HepG2 (cell line): ENCODE data around the gene GFPT2. TPM values are rescaled to one million over a fixed set of nuclear protein-coding genes. Genes with fewer than 3 reads are reported as not detected.

Experiments used
- ATAC-seq: fragments of 200-7000 bp; cut with Tn5 transposase; 3 replicates; pipeline ENCODE4 v1.9.1; 2020; ENCODE audit warnings: mild to moderate bottlenecking, moderate library complexity
- BruUV-seq: library from RNA; stranded (reverse); fragments of 400-500 nt; replicated peaks from 2 replicates; lab custom pipeline; 2021; lab: Mats Ljungman, UMichigan
- CTCF ChIA-PET: fragments of 300-600 bp; formaldehyde crosslinking; extraction: SDS; loops from one replicate; lab custom pipeline; 2021; ENCODE audit warnings: low total read pairs, inconsistent platforms, low intra/inter-chr PET ratio; lab: Yijun Ruan, JAX
- POLR2A ChIA-PET: fragments of 350-600 bp; sonication (Branson Sonifier 250); formaldehyde crosslinking; loops from one replicate; lab custom pipeline; 2020; ENCODE audit warnings: antibody characterized with exemption, inconsistent platforms; lab: Yijun Ruan, JAX
- DNase-seq: peaks from one replicate; pipeline ENCODE4 v3.0.0-alpha.2; 2015; ENCODE audit warnings: low spot score
- FAIRE-seq: peaks from 3 replicates; lab custom pipeline; 2011; peaks lifted over from hg19 to GRCh38; lab: Jason Lieb, UNC
- H2AFZ ChIP-seq: one replicate; pipeline ENCODE4 v1.6.1; 2011; ENCODE audit warnings: low read length, inconsistent platforms
- H3K27ac ChIP-seq: fragments of 300-600 bp; 3 replicates; pipeline ENCODE4 v1.8.0; 2011; ENCODE audit warnings: mixed run types, mild to moderate bottlenecking, mixed read lengths, low read length, inconsistent platforms; ENCODE audit not compliant: insufficient read depth; ENCODE audit errors: extremely low read length
- H3K27me3 ChIP-seq, 2 experiments: fragments of 200-600 bp in 1 of 2; 2 replicates in 1 of 2; 3 replicates in 1 of 2; pipeline versions ENCODE4 v1.6.0 to v1.8.0; 2011; ENCODE audit warnings: low read length in 2 of 2, mild to moderate bottlenecking in 2 of 2, moderate library complexity in 2 of 2, inconsistent platforms in 1 of 2; ENCODE audit not compliant: insufficient read depth in 2 of 2, control insufficient read depth in 1 of 2
- H3K36me3 ChIP-seq, 2 experiments: fragments of 200-600 bp in 1 of 2; replicated peaks in 1 of 2; 2 replicates in 1 of 2; 3 replicates in 1 of 2; pipeline versions ENCODE4 v1.5.1 to v1.8.0; 2011; ENCODE audit warnings: low read length in 2 of 2, inconsistent platforms in 1 of 2; ENCODE audit not compliant: insufficient read depth in 2 of 2, control insufficient read depth in 1 of 2
- H3K4me1 ChIP-seq: 2 replicates; pipeline ENCODE4 v1.5.1; 2012; ENCODE audit warnings: low read length, inconsistent platforms; ENCODE audit not compliant: insufficient read depth
- H3K4me2 ChIP-seq: 2 replicates; pipeline ENCODE4 v1.6.0; 2011; ENCODE audit warnings: low read depth, low read length, inconsistent platforms
- H3K4me3 ChIP-seq, 3 experiments: fragments of 200-600 bp in 1 of 3; sonication (generic), shearing (Covaris generic) in 1 of 3; replicated peaks in 1 of 3; 2 replicates each; pipeline ENCODE4 v1.5.1; 2011 to 2016; ENCODE audit warnings: low read length in 3 of 3, inconsistent platforms in 2 of 3, low read depth in 2 of 3, mild to moderate bottlenecking in 2 of 3, control low read depth in 1 of 3, mixed read lengths in 1 of 3; ENCODE audit not compliant: insufficient read depth in 1 of 3
- H3K79me2 ChIP-seq: one replicate; pipeline ENCODE4 v1.6.1; 2011; ENCODE audit warnings: low read length, inconsistent platforms; ENCODE audit not compliant: insufficient read depth
- H3K9ac ChIP-seq: 2 replicates; pipeline ENCODE4 v1.6.0; 2011; ENCODE audit warnings: mild to moderate bottlenecking, low read depth, low read length, inconsistent platforms; ENCODE audit not compliant: insufficient read depth
- H3K9me3 ChIP-seq: 2 replicates; pipeline ENCODE4 v1.5.1; 2012; ENCODE audit warnings: mild to moderate bottlenecking, low read length
- H4K20me1 ChIP-seq: 2 replicates; pipeline ENCODE4 v1.6.0; 2011; ENCODE audit warnings: inconsistent platforms, mild to moderate bottlenecking, low read length, moderate library complexity; ENCODE audit not compliant: insufficient read depth
- HNF4A ChIP-seq: sonication (generic); formaldehyde crosslinking; IDR thresholded peaks from 2 replicates; pipeline ENCODE4 v1.4.0; 2020; ENCODE audit warnings: missing genetic modification reagents
- HNRNPH1 ChIP-seq: fragments of 200-400 bp; formaldehyde crosslinking; optimal IDR thresholded peaks from 2 replicates; pipeline ENCODE3; 2017; ENCODE audit warnings: mild to moderate bottlenecking, low read depth, low read length
- POLR2AphosphoS5 ChIP-seq: IDR thresholded peaks from 2 replicates; pipeline ENCODE4 v1.6.1; 2012; ENCODE audit warnings: low read depth, low read length
- RELA ChIP-seq: sonication (generic); formaldehyde crosslinking; IDR thresholded peaks from 2 replicates; pipeline ENCODE4 v1.4.0; 2020; ENCODE audit warnings: missing genetic modification reagents
- SRY ChIP-seq: sonication (generic); formaldehyde crosslinking; IDR thresholded peaks from 2 replicates; pipeline ENCODE4 v1.8.0; 2022; ENCODE audit warnings: mild to moderate bottlenecking, missing genetic modification reagents
- ZBTB3 ChIP-seq: sonication (generic); formaldehyde crosslinking; IDR thresholded peaks from 2 replicates; pipeline ENCODE4 v1.4.0; 2020; ENCODE audit warnings: low read depth, mild to moderate bottlenecking, moderate library complexity, missing genetic modification reagents, borderline replicate concordance
- ZC3H13 ChIP-seq: sonication (generic); formaldehyde crosslinking; IDR thresholded peaks from 2 replicates; pipeline ENCODE4 v1.8.1; 2023; ENCODE audit warnings: mild to moderate bottlenecking, missing genetic modification reagents, moderate library complexity
- ZNF264 ChIP-seq: sonication (generic); formaldehyde crosslinking; IDR thresholded peaks from 2 replicates; pipeline ENCODE4 v1.4.0; 2020; ENCODE audit warnings: missing genetic modification reagents
- ZNF383 ChIP-seq: sonication (generic); formaldehyde crosslinking; IDR thresholded peaks from 2 replicates; pipeline ENCODE4 v1.4.0; 2020; ENCODE audit warnings: missing genetic modification reagents, mild to moderate bottlenecking, borderline replicate concordance
- ZNF709 ChIP-seq: sonication (generic); formaldehyde crosslinking; IDR thresholded peaks from 2 replicates; pipeline ENCODE4 v1.5.0; 2020; ENCODE audit warnings: mild to moderate bottlenecking, missing genetic modification reagents
- ZNF891 ChIP-seq: sonication (generic); formaldehyde crosslinking; IDR thresholded peaks from 2 replicates; pipeline ENCODE4 v1.5.0; 2020; ENCODE audit warnings: mild to moderate bottlenecking, missing genetic modification reagents
- ZZZ3 ChIP-seq: sonication (generic); formaldehyde crosslinking; IDR thresholded peaks from 2 replicates; pipeline ENCODE4 v1.4.0; 2020; ENCODE audit warnings: missing genetic modification reagents, mild to moderate bottlenecking, borderline replicate concordance
- WGBS: methylation state at CpG from one replicate; pipeline ENCODE4 v1.1.6; 2017; ENCODE audit warnings: low lambda C conversion rate; 5-methylcytosine and 5-hydroxymethylcytosine counted together
- in situ Hi-C: cut with HindIII; loops from 2 replicates; pipeline ENCODE4 v1.10.0; 2017; ENCODE audit warnings: low pct_unique_long_range_greater_than_20kb; ENCODE audit not compliant: extremely low pct_ligation_motif_present
- intact Hi-C: fragments of 100-400 bp; cut with micrococcal nuclease; formaldehyde crosslinking; loops from one replicate; pipeline ENCODE4 v1.10.0; 2022; ENCODE audit not compliant: unreplicated experiment
- polyA plus RNA-seq, 8 experiments: library from polyadenylated mRNA; depleted of rRNA in 3 of 8; stranded (reverse) in 7 of 8; unstranded in 1 of 8; fragments of >200 nt; fragmentation: Illumina TruSeq in 4 of 8; extraction: Trizol in 4 of 8; gene quantifications; 2 replicates each; pipeline versions ENCODE4 v1.2.1 to v1.2.3, GENCODE V29; 2011 to 2016; ENCODE audit warnings: low read depth in 4 of 8, missing spikeins in 1 of 8, mixed read lengths in 1 of 8; ENCODE audit not compliant: insufficient read depth in 1 of 8
- total RNA-seq, 5 experiments: library from RNA; depleted of rRNA; stranded (reverse); fragments of >200 nt; fragmentation: Illumina TruSeq; extraction: Trizol; gene quantifications; 2 replicates each; pipeline ENCODE4 v1.2.3, GENCODE V29; 2016; ENCODE audit warnings: low read depth in 1 of 5
- TF ChIP-seq, protein P1 (sequence below): sonication (generic); formaldehyde crosslinking; conservative IDR thresholded peaks from 2 replicates; pipeline ENCODE4 v1.4.0; 2020; ENCODE audit warnings: missing genetic modification reagents
- TF ChIP-seq, protein P2 (sequence below): sonication (generic); formaldehyde crosslinking; IDR thresholded peaks from 2 replicates; pipeline ENCODE4 v1.9.0; 2021; ENCODE audit warnings: missing genetic modification reagents, mild to moderate bottlenecking, borderline replicate concordance
- TF ChIP-seq, protein P3 (sequence below): sonication (generic); formaldehyde crosslinking; IDR thresholded peaks from 2 replicates; pipeline ENCODE4 v1.5.0; 2020; ENCODE audit warnings: mild to moderate bottlenecking, missing genetic modification reagents, borderline replicate concordance

The GFPT2 gene
- total and polyA plus RNA-seq, 2 of the 13 experiments (the other 11 are each of a cell fraction or from before 2014, with no cell fraction given), result 0.18 TPM

DNA sequence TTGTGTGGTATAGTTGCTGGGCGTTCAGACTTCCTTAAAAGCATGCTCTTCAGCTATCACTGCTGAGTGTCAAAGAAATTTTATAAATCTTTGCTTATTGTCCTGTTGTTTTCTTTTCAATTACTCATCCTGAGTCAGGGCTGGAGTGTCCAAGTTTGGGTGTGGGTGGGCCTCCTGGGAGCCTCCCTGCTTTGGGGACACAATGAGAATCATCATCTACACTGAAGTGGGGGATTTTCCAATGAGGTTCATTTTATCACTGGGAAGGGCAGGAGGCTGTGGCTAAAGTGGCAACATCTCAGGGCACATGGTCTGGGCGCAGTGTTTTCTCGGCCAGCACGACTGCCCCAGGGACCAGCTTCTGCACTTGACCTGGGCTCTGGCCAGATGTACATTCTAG is 19.5 kb downstream of the GFPT2 start:
- intact Hi-C loops (no loop called here), in situ Hi-C loops (no loop called here)
- no peak overlapping the region for H2AFZ ChIP-seq
- no peak overlapping the region for H3K9ac ChIP-seq
- TF ChIP-seq HNRNPH1, result no peak
- no peak for TF ChIP-seq SRY
- TF ChIP-seq, protein P1, sequence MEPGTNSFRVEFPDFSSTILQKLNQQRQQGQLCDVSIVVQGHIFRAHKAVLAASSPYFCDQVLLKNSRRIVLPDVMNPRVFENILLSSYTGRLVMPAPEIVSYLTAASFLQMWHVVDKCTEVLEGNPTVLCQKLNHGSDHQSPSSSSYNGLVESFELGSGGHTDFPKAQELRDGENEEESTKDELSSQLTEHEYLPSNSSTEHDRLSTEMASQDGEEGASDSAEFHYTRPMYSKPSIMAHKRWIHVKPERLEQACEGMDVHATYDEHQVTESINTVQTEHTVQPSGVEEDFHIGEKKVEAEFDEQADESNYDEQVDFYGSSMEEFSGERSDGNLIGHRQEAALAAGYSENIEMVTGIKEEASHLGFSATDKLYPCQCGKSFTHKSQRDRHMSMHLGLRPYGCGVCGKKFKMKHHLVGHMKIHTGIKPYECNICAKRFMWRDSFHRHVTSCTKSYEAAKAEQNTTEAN, result no peak
- TF ChIP-seq ZNF264 (CRISPR knock-in tag), result no peak
- TF ChIP-seq HNF4A (CRISPR knock-in tag), result no peak
- TF ChIP-seq ZNF383 (CRISPR knock-in tag), result no peak
- no peak for TF ChIP-seq RELA
- TF ChIP-seq ZNF709, result no peak
- TF ChIP-seq POLR2AphosphoS5, result no peak
- no peak for TF ChIP-seq ZNF891 (CRISPR knock-in tag)
- no peak for TF ChIP-seq ZC3H13
- TF ChIP-seq, protein P2, sequence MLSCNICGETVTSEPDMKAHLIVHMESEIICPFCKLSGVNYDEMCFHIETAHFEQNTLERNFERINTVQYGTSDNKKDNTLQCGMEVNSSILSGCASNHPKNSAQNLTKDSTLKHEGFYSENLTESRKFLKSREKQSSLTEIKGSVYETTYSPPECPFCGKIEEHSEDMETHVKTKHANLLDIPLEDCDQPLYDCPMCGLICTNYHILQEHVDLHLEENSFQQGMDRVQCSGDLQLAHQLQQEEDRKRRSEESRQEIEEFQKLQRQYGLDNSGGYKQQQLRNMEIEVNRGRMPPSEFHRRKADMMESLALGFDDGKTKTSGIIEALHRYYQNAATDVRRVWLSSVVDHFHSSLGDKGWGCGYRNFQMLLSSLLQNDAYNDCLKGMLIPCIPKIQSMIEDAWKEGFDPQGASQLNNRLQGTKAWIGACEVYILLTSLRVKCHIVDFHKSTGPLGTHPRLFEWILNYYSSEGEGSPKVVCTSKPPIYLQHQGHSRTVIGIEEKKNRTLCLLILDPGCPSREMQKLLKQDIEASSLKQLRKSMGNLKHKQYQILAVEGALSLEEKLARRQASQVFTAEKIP (CRISPR knock-in tag), result no peak
- TF ChIP-seq ZBTB3 (CRISPR knock-in tag), result no peak
- TF ChIP-seq, protein P3, sequence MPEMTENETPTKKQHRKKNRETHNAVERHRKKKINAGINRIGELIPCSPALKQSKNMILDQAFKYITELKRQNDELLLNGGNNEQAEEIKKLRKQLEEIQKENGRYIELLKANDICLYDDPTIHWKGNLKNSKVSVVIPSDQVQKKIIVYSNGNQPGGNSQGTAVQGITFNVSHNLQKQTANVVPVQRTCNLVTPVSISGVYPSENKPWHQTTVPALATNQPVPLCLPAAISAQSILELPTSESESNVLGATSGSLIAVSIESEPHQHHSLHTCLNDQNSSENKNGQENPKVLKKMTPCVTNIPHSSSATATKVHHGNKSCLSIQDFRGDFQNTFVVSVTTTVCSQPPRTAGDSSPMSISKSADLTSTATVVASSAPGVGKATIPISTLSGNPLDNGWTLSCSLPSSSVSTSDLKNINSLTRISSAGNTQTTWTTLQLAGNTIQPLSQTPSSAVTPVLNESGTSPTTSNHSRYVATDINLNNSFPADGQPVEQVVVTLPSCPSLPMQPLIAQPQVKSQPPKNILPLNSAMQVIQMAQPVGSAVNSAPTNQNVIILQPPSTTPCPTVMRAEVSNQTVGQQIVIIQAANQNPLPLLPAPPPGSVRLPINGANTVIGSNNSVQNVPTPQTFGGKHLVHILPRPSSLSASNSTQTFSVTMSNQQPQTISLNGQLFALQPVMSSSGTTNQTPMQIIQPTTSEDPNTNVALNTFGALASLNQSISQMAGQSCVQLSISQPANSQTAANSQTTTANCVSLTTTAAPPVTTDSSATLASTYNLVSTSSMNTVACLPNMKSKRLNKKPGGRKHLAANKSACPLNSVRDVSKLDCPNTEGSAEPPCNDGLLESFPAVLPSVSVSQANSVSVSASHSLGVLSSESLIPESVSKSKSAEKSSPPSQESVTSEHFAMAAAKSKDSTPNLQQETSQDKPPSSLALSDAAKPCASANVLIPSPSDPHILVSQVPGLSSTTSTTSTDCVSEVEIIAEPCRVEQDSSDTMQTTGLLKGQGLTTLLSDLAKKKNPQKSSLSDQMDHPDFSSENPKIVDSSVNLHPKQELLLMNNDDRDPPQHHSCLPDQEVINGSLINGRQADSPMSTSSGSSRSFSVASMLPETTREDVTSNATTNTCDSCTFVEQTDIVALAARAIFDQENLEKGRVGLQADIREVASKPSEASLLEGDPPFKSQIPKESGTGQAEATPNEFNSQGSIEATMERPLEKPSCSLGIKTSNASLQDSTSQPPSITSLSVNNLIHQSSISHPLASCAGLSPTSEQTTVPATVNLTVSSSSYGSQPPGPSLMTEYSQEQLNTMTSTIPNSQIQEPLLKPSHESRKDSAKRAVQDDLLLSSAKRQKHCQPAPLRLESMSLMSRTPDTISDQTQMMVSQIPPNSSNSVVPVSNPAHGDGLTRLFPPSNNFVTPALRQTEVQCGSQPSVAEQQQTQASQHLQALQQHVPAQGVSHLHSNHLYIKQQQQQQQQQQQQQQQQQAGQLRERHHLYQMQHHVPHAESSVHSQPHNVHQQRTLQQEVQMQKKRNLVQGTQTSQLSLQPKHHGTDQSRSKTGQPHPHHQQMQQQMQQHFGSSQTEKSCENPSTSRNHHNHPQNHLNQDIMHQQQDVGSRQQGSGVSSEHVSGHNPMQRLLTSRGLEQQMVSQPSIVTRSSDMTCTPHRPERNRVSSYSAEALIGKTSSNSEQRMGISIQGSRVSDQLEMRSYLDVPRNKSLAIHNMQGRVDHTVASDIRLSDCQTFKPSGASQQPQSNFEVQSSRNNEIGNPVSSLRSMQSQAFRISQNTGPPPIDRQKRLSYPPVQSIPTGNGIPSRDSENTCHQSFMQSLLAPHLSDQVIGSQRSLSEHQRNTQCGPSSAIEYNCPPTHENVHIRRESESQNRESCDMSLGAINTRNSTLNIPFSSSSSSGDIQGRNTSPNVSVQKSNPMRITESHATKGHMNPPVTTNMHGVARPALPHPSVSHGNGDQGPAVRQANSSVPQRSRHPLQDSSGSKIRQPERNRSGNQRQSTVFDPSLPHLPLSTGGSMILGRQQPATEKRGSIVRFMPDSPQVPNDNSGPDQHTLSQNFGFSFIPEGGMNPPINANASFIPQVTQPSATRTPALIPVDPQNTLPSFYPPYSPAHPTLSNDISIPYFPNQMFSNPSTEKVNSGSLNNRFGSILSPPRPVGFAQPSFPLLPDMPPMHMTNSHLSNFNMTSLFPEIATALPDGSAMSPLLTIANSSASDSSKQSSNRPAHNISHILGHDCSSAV (CRISPR knock-in tag), result no peak
- TF ChIP-seq ZZZ3 (CRISPR knock-in tag), result no peak
- 0 out of 2 replicates have a peak, but pooled peaks cover 8% of the 10 kb centered on the region for H3K4me1 ChIP-seq
- ChIA-PET POLR2A (no interaction called here), CTCF (no interaction called here)
- ATAC-seq (no peak), DNase-seq (no peak), FAIRE-seq (no peak)
- WGBS, result 9% methylated on average over 3 of the region's 4 CpGs
- H3K9me3 ChIP-seq, result no peaks in the 10 kb centered on the region
- no peaks in the 10 kb centered on the region for H3K36me3 ChIP-seq
- H3K4me2 ChIP-seq, result no peak overlapping the region
- no peaks in the 10 kb centered on the region for H3K79me2 ChIP-seq
- no peaks in the 10 kb centered on the region for H4K20me1 ChIP-seq
- peaks cover 2 to 46% of the 10 kb centered on the region in 2 experiments; a peak in 4 of 5 replicates for H3K27me3 ChIP-seq
- no peak overlapping the region for H3K27ac ChIP-seq
- BruUV-seq, result no TSS peak
- no peak overlapping the region for H3K4me3 ChIP-seq
